ENCODE data around the gene C3orf18. TPM values are rescaled to one million over a fixed set of nuclear protein-coding genes. Genes with fewer than 3 reads are reported as not detected.

The C3orf18 gene
- total and polyA plus RNA-seq, 2 experiments from 2014 or later: 2.9 to 5.6 TPM

DNA sequence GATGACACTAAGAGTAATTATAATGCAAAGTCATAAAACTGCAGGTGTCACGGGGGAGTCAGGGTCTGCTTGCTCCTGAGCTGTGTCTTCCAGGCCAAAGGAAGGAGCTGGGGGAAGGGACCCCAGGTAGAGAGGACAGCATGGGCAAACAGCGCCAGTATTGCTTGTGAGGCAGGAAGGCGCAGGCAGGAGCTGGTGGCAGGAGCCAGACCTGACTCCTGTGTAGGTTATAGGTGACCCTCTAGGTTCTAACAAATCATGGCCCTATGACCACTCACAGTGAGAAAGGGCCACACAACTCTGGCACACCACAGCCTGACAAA is 42.2 kb upstream of the C3orf18 start:
- Histone ChIP-seq H3K9me3 (ENCODE audit: low read depth) (no peaks in the 10 kb centered on the region), H3K9me2 (replicated peaks; ENCODE audit: insufficient read depth) (no peaks in the 10 kb centered on the region), H4K20me1 (ENCODE audit: insufficient read depth, poor library complexity, severe bottlenecking) (no peaks in the 10 kb centered on the region), H3K27ac (no peak overlapping the region), H3K36me3 (replicated peaks; ENCODE audit: insufficient read depth, low read depth) (no peaks in the 10 kb centered on the region), H3K4me3 (no peak overlapping the region), H3K79me2 (peaks cover 20% of the 10 kb centered on the region), H3K27me3 (no peaks in the 10 kb centered on the region), H3K4me2 (peak overlapping the region; percentile 80), H3K4me1 (ENCODE audit: insufficient read depth) (peaks cover 23% of the 10 kb centered on the region), H2AFZ (no peak overlapping the region)
- TF ChIP-seq EZH2phosphoT487 (IDR thresholded peaks at IDR 0.05; ENCODE audit: low read depth, severe bottlenecking, unreplicated experiment) (no peak), EZH2 (IDR thresholded peaks at IDR 0.05; ENCODE audit: borderline replicate concordance) (no peak)
- TF ChIP-seq, protein P1, sequence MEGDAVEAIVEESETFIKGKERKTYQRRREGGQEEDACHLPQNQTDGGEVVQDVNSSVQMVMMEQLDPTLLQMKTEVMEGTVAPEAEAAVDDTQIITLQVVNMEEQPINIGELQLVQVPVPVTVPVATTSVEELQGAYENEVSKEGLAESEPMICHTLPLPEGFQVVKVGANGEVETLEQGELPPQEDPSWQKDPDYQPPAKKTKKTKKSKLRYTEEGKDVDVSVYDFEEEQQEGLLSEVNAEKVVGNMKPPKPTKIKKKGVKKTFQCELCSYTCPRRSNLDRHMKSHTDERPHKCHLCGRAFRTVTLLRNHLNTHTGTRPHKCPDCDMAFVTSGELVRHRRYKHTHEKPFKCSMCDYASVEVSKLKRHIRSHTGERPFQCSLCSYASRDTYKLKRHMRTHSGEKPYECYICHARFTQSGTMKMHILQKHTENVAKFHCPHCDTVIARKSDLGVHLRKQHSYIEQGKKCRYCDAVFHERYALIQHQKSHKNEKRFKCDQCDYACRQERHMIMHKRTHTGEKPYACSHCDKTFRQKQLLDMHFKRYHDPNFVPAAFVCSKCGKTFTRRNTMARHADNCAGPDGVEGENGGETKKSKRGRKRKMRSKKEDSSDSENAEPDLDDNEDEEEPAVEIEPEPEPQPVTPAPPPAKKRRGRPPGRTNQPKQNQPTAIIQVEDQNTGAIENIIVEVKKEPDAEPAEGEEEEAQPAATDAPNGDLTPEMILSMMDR (IDR thresholded peaks at IDR 0.05; ENCODE audit: poor library complexity): no peak
- WGBS (ENCODE audit: low lambda C conversion rate, missing lambda C conversion rate): 98% methylated on average over 3 of the region's 3 CpGs
- DNase-seq (ENCODE audit: low spot score): no peak

DNA sequence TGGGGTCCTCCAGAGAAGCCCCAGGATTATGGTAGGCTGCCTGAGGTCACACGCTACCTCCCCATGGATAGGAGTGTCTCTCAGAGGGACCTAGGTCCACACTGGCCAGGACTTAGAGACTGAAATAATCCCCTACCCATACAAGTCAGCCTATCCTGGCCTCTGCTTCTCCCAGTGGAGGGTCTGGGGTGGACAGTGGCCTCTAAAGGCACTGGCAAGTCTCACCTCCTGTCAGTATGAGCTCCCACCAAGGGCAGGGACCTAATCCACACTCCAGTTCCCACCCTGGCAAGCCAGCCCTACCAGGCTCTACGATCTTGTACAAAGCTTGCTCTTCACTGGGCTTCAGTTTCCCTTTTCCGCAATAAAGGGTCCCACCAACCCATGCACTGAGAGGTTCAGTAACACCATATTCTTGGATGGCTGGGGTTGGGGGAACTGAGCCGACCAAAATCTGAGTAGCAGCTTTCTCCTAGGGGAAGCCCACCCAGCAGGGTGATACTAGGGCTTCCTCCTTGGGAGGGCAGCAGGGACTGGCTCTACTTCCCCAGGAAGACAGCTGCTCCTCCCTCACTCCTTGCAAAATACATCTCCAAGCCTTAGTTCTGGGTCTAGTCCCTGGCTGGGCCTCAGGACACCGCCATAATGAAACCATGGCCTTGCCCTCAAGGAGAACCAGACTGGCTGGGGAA is 41.7 kb upstream of the C3orf18 start:
- Histone ChIP-seq H3K4me3 (no peak overlapping the region), H3K4me2 (no peak overlapping the region), H3K27ac (no peak overlapping the region)

DNA sequence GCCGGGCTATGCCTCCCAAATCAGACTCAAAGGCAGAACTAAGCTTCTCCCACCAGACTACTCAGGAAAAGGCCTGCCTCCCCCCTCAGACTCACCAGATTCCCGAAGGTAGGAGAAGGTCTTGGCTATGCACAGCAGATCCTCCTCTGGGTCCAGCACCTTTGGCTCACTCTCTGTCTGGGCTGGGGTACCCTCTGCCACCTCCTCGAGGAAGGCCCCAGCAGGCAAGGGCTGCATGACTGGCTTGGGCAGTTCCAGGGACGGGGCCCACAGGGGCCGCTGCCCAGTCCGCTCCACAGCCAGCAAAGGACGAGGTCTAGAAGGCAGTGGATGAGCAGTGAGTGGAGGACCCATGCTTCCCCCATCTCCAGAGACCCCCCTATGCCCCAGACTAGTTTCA is 40.7 kb upstream of the C3orf18 start:
- H3K9me2 ChIP-seq (replicated peaks; ENCODE audit: insufficient read depth): no peaks in the 10 kb centered on the region
- WGBS (ENCODE audit: low lambda C conversion rate, missing lambda C conversion rate): 98% methylated on average over 7 of the region's 7 CpGs
- no peak overlapping the region for H2AFZ ChIP-seq
- TF ChIP-seq, protein P1 (IDR thresholded peaks at IDR 0.05; ENCODE audit: poor library complexity): no peak
- no peak for TF ChIP-seq EZH2phosphoT487 (IDR thresholded peaks at IDR 0.05; ENCODE audit: low read depth, severe bottlenecking, unreplicated experiment)
- TF ChIP-seq EZH2 (IDR thresholded peaks at IDR 0.05; ENCODE audit: borderline replicate concordance): no peak
- no peak overlapping the region for H3K4me2 ChIP-seq
- no peaks in the 10 kb centered on the region for H3K9me3 ChIP-seq (ENCODE audit: low read depth)
- H3K27ac ChIP-seq: no peak overlapping the region
- no peaks in the 10 kb centered on the region for H3K27me3 ChIP-seq
- peaks cover 20% of the 10 kb centered on the region for H3K79me2 ChIP-seq
- peaks cover 23% of the 10 kb centered on the region for H3K4me1 ChIP-seq (ENCODE audit: insufficient read depth)
- DNase-seq (ENCODE audit: low spot score): no peak
- H3K36me3 ChIP-seq (replicated peaks; ENCODE audit: insufficient read depth, low read depth): no peaks in the 10 kb centered on the region
- H4K20me1 ChIP-seq (ENCODE audit: insufficient read depth, poor library complexity, severe bottlenecking): no peaks in the 10 kb centered on the region
- H3K4me3 ChIP-seq: no peak overlapping the region

More for the DNA sequence above, 41.7 kb upstream of the C3orf18 start:
- Histone ChIP-seq H4K20me1 (ENCODE audit: insufficient read depth, poor library complexity, severe bottlenecking) (no peaks in the 10 kb centered on the region), H3K36me3 (replicated peaks; ENCODE audit: insufficient read depth, low read depth) (no peaks in the 10 kb centered on the region), H3K27me3 (no peaks in the 10 kb centered on the region), H3K9me3 (ENCODE audit: low read depth) (no peaks in the 10 kb centered on the region), H3K79me2 (peaks cover 20% of the 10 kb centered on the region), H2AFZ (no peak overlapping the region), H3K9me2 (replicated peaks; ENCODE audit: insufficient read depth) (no peaks in the 10 kb centered on the region), H3K4me1 (ENCODE audit: insufficient read depth) (peaks cover 23% of the 10 kb centered on the region)
- TF ChIP-seq, protein P1 (IDR thresholded peaks at IDR 0.05; ENCODE audit: poor library complexity): no peak
- TF ChIP-seq EZH2phosphoT487 (IDR thresholded peaks at IDR 0.05; ENCODE audit: low read depth, severe bottlenecking, unreplicated experiment) (no peak), EZH2 (IDR thresholded peaks at IDR 0.05; ENCODE audit: borderline replicate concordance) (no peak)
- DNase-seq (ENCODE audit: low spot score): no peak
- WGBS (ENCODE audit: low lambda C conversion rate, missing lambda C conversion rate): 93% methylated on average over 5 of the region's 5 CpGs
